ENCODE data around the gene DMC1. TPM values are rescaled to one million over a fixed set of nuclear protein-coding genes. Genes with fewer than 3 reads are reported as not detected.

The DMC1 gene
- total RNA-seq, 2 experiments from 2014 or later = 12.9 to 14.5 TPM

GRCh38 chr22:38494498-38494897 lies 75.5 kb downstream of the DMC1 start:
- Mint-ChIP-seq H3K4me3 (no peak overlapping the region), H3K36me3 (peaks cover 67% of the 10 kb centered on the region), H3K4me1 (peaks cover 65% of the 10 kb centered on the region), H3K27me3 (no peaks in the 10 kb centered on the region), H3K27ac (peak overlapping the region; percentile 25), H3K9me3 (no peaks in the 10 kb centered on the region)
- no peak for DNase-seq

GRCh38 chr22:38491707-38492348 lies 78.2 kb downstream of the DMC1 start:
- Mint-ChIP-seq H3K9me3 (no peaks in the 10 kb centered on the region), H3K27ac (no peak overlapping the region), H3K4me1 (peaks cover 56% of the 10 kb centered on the region), H3K27me3 (no peaks in the 10 kb centered on the region), H3K4me3 (no peak overlapping the region), H3K36me3 (peaks cover 68% of the 10 kb centered on the region)
- no peak for DNase-seq

- Mint-ChIP-seq H3K4me3 (no peak overlapping the region), H3K9me3 (no peaks in the 10 kb centered on the region)
Observed at GRCh38 chr22:38490915-38491314, 79.1 kb downstream of the DMC1 start.

GRCh38 chr22:38490475-38490874 lies 79.5 kb downstream of the DMC1 start:
- peaks cover 73% of the 10 kb centered on the region for H3K36me3 Mint-ChIP-seq
- no peak for DNase-seq
- H3K9me3 Mint-ChIP-seq = no peaks in the 10 kb centered on the region
- no peaks in the 10 kb centered on the region for H3K27me3 Mint-ChIP-seq
- H3K4me1 Mint-ChIP-seq = peaks cover 64% of the 10 kb centered on the region
- H3K4me3 Mint-ChIP-seq = no peak overlapping the region
- H3K27ac Mint-ChIP-seq = peak overlapping the region; percentile 90

More at GRCh38 chr22:38490915-38491314, 79.1 kb downstream of the DMC1 start:
- no peaks in the 10 kb centered on the region for H3K27me3 Mint-ChIP-seq
- peaks cover 60% of the 10 kb centered on the region for H3K4me1 Mint-ChIP-seq
- no peak for DNase-seq
- H3K27ac Mint-ChIP-seq = peak overlapping the region; percentile 90
- H3K36me3 Mint-ChIP-seq = peaks cover 72% of the 10 kb centered on the region

GRCh38 chr22:38489561-38490145 lies 80.3 kb downstream of the DMC1 start:
- no peaks in the 10 kb centered on the region for H3K27me3 Mint-ChIP-seq
- H3K4me1 Mint-ChIP-seq = peaks cover 63% of the 10 kb centered on the region
- H3K27ac Mint-ChIP-seq = peak overlapping the region; percentile 90
- no peaks in the 10 kb centered on the region for H3K9me3 Mint-ChIP-seq
- H3K36me3 Mint-ChIP-seq = peaks cover 72% of the 10 kb centered on the region
- no peak overlapping the region for H3K4me3 Mint-ChIP-seq
- DNase-seq = no peak

- Mint-ChIP-seq H3K4me3 (no peak overlapping the region), H3K27me3 (no peaks in the 10 kb centered on the region), H3K27ac (no peak overlapping the region), H3K4me1 (peaks cover 62% of the 10 kb centered on the region), H3K9me3 (no peaks in the 10 kb centered on the region), H3K36me3 (peaks cover 75% of the 10 kb centered on the region)
- DNase-seq = no peak
Observed at GRCh38 chr22:38489142-38489541, 80.8 kb downstream of the DMC1 start.

GRCh38 chr22:38487946-38488345 lies 82.0 kb downstream of the DMC1 start:
- Mint-ChIP-seq H3K4me3 (no peak overlapping the region), H3K27ac (peak overlapping the region; percentile 32), H3K36me3 (peaks cover 76% of the 10 kb centered on the region), H3K9me3 (no peaks in the 10 kb centered on the region), H3K27me3 (no peaks in the 10 kb centered on the region), H3K4me1 (peaks cover 63% of the 10 kb centered on the region)
- DNase-seq = no peak

- Mint-ChIP-seq H3K36me3 (peaks cover 82% of the 10 kb centered on the region), H3K27ac (peak overlapping the region; percentile 43), H3K4me3 (no peak overlapping the region), H3K9me3 (no peaks in the 10 kb centered on the region), H3K27me3 (no peaks in the 10 kb centered on the region), H3K4me1 (peaks cover 54% of the 10 kb centered on the region)
- DNase-seq = no peak
Observed at GRCh38 chr22:38485783-38486182, 84.2 kb downstream of the DMC1 start.

GRCh38 chr22:38484244-38484643 lies 85.7 kb downstream of the DMC1 start:
- Mint-ChIP-seq H3K9me3 (no peaks in the 10 kb centered on the region), H3K27ac (peak overlapping the region; percentile 79), H3K4me3 (no peak overlapping the region), H3K27me3 (no peaks in the 10 kb centered on the region), H3K36me3 (peaks cover 68% of the 10 kb centered on the region), H3K4me1 (peaks cover 41% of the 10 kb centered on the region)
- DNase-seq = no peak

- Mint-ChIP-seq H3K36me3 (peaks cover 61% of the 10 kb centered on the region), H3K4me1 (peaks cover 34% of the 10 kb centered on the region), H3K27ac (no peak overlapping the region), H3K27me3 (no peaks in the 10 kb centered on the region), H3K9me3 (no peaks in the 10 kb centered on the region), H3K4me3 (no peak overlapping the region)
- DNase-seq = no peak
Observed at GRCh38 chr22:38482662-38483308, 87.2 kb downstream of the DMC1 start.

- Mint-ChIP-seq H3K27ac (no peak overlapping the region), H3K27me3 (no peaks in the 10 kb centered on the region), H3K4me3 (no peak overlapping the region), H3K9me3 (no peaks in the 10 kb centered on the region), H3K4me1 (peaks cover 32% of the 10 kb centered on the region), H3K36me3 (peaks cover 55% of the 10 kb centered on the region)
- no peak for DNase-seq
Observed at GRCh38 chr22:38481871-38482332, 88.1 kb downstream of the DMC1 start.

GRCh38 chr22:38481162-38481870 lies 88.7 kb downstream of the DMC1 start:
- Mint-ChIP-seq H3K27ac (peak overlapping the region; percentile 61), H3K9me3 (no peaks in the 10 kb centered on the region), H3K4me3 (no peak overlapping the region), H3K27me3 (no peaks in the 10 kb centered on the region), H3K36me3 (peaks cover 49% of the 10 kb centered on the region), H3K4me1 (peaks cover 27% of the 10 kb centered on the region)
- no peak for DNase-seq

- Mint-ChIP-seq H3K4me3 (no peak overlapping the region), H3K9me3 (no peaks in the 10 kb centered on the region), H3K27ac (no peak overlapping the region), H3K4me1 (peaks cover 17% of the 10 kb centered on the region), H3K36me3 (peaks cover 33% of the 10 kb centered on the region), H3K27me3 (no peaks in the 10 kb centered on the region)
- no peak for DNase-seq
Observed at GRCh38 chr22:38479096-38479837, 90.7 kb downstream of the DMC1 start.

- H3K36me3 Mint-ChIP-seq = peaks cover 17% of the 10 kb centered on the region
- peaks cover 5% of the 10 kb centered on the region for H3K4me1 Mint-ChIP-seq
Observed at GRCh38 chr22:38477585-38477984, 92.4 kb downstream of the DMC1 start.

More at GRCh38 chr22:38477585-38477984, 92.4 kb downstream of the DMC1 start:
- no peak for DNase-seq
- no peaks in the 10 kb centered on the region for H3K27me3 Mint-ChIP-seq
- no peak overlapping the region for H3K27ac Mint-ChIP-seq
- H3K4me3 Mint-ChIP-seq = no peak overlapping the region
- no peaks in the 10 kb centered on the region for H3K9me3 Mint-ChIP-seq

Measured in activated naive CD8-positive, alpha-beta T cell treated with anti-CD3 and anti-CD28 coated beads for 36 hours (primary cell).